ENCODE measurements around the gene GGTLC1.

GGTLC1 gene

GRCh38 chr20:23939641-23940040 is 48.9 kb downstream of the GGTLC1 start:
- Histone ChIP-seq H3K27ac (ENCODE audit: low read depth, low read length) (no peak overlapping the region), H3K9ac (ENCODE audit: low read length in 5 of 5) (no peak overlapping the region), H3K27me3 (ENCODE audit: control insufficient read depth in 5 of 5, insufficient read depth in 4 of 5, low read length in 5 of 5) (peaks cover 0 to 8% (median 0%) of the 10 kb centered on the region in 5 donors), H3K36me3 (ENCODE audit: control insufficient read depth in 5 of 5, insufficient read depth in 5 of 5, low read length in 5 of 5) (no peaks in the 10 kb centered on the region), H3K9me3 (ENCODE audit: control insufficient read depth in 5 of 5, low read length in 5 of 5) (no peaks in the 10 kb centered on the region), H3K4me1 (ENCODE audit: control insufficient read depth in 5 of 5, insufficient read depth in 5 of 5, low read length in 5 of 5) (no peaks in the 10 kb centered on the region), H3K4me3 (ENCODE audit: low read depth in 1 of 5, low read length in 5 of 5) (no peak overlapping the region)

- Histone ChIP-seq H3K36me3 (ENCODE audit: control insufficient read depth in 5 of 5, insufficient read depth in 5 of 5, low read length in 5 of 5) (no peaks in the 10 kb centered on the region), H3K9me3 (ENCODE audit: control insufficient read depth in 5 of 5, low read length in 5 of 5) (no peaks in the 10 kb centered on the region), H3K9ac (ENCODE audit: low read length in 5 of 5) (no peak overlapping the region), H3K27me3 (ENCODE audit: control insufficient read depth in 5 of 5, insufficient read depth in 4 of 5, low read length in 5 of 5) (peaks cover 0 to 8% (median 0%) of the 10 kb centered on the region in 5 donors), H3K4me1 (ENCODE audit: control insufficient read depth in 5 of 5, insufficient read depth in 5 of 5, low read length in 5 of 5) (no peaks in the 10 kb centered on the region), H3K4me3 (ENCODE audit: low read depth in 1 of 5, low read length in 5 of 5) (no peak overlapping the region), H3K27ac (ENCODE audit: low read depth, low read length) (no peak overlapping the region)
Measured at GRCh38 chr20:23939063-23939462, 49.5 kb downstream of the GGTLC1 start.

- H3K4me1 ChIP-seq (ENCODE audit: control insufficient read depth in 5 of 5, insufficient read depth in 5 of 5, low read length in 5 of 5): no peaks in the 10 kb centered on the region
- H3K4me3 ChIP-seq (ENCODE audit: low read depth in 1 of 5, low read length in 5 of 5): no peak overlapping the region
- H3K9ac ChIP-seq (ENCODE audit: low read length in 5 of 5): no peak overlapping the region
- no peak overlapping the region for H3K27ac ChIP-seq (ENCODE audit: low read depth, low read length)
- H3K27me3 ChIP-seq (ENCODE audit: control insufficient read depth in 5 of 5, insufficient read depth in 4 of 5, low read length in 5 of 5): peaks cover 0 to 8% (median 0%) of the 10 kb centered on the region in 5 donors
- no peaks in the 10 kb centered on the region for H3K9me3 ChIP-seq (ENCODE audit: control insufficient read depth in 5 of 5, low read length in 5 of 5)
- no peaks in the 10 kb centered on the region for H3K36me3 ChIP-seq (ENCODE audit: control insufficient read depth in 5 of 5, insufficient read depth in 5 of 5, low read length in 5 of 5)
Measured at GRCh38 chr20:23938118-23938438, 50.5 kb downstream of the GGTLC1 start.

- Histone ChIP-seq H3K36me3 (ENCODE audit: control insufficient read depth in 5 of 5, insufficient read depth in 5 of 5, low read length in 5 of 5) (no peaks in the 10 kb centered on the region), H3K9ac (ENCODE audit: low read length in 5 of 5) (no peak overlapping the region), H3K27me3 (ENCODE audit: control insufficient read depth in 5 of 5, insufficient read depth in 4 of 5, low read length in 5 of 5) (peaks cover 0 to 8% (median 0%) of the 10 kb centered on the region in 5 donors), H3K4me1 (ENCODE audit: control insufficient read depth in 5 of 5, insufficient read depth in 5 of 5, low read length in 5 of 5) (no peaks in the 10 kb centered on the region), H3K27ac (ENCODE audit: low read depth, low read length) (no peak overlapping the region), H3K4me3 (ENCODE audit: low read depth in 1 of 5, low read length in 5 of 5) (no peak overlapping the region), H3K9me3 (ENCODE audit: control insufficient read depth in 5 of 5, low read length in 5 of 5) (no peaks in the 10 kb centered on the region)
Measured at GRCh38 chr20:23937303-23938117, 51.1 kb downstream of the GGTLC1 start.

All from subcutaneous abdominal adipose tissue (tissue), 5 donors.